ENCODE results near the gene SUSD5.

DNA sequence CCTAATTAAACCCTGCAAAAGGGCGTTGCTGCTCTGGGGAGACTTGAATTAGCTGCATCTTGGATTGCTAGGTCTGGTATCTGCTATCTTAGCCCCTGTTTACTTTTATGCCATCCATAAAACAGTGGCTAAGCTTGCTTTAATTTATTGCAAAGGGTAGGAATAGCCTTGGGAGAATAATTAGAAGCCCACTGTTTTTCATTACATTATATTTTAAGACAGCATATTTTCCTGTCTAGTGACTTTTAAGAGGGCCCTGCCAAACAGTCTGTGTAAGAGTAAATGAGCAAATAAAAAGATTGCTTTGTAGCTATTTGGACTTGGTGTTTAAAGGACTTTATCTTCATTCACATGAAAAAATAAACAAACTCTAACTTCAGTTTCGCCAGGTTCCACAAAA, 17.4 kb upstream of the SUSD5 start:
- TF ChIP-seq, protein P1, sequence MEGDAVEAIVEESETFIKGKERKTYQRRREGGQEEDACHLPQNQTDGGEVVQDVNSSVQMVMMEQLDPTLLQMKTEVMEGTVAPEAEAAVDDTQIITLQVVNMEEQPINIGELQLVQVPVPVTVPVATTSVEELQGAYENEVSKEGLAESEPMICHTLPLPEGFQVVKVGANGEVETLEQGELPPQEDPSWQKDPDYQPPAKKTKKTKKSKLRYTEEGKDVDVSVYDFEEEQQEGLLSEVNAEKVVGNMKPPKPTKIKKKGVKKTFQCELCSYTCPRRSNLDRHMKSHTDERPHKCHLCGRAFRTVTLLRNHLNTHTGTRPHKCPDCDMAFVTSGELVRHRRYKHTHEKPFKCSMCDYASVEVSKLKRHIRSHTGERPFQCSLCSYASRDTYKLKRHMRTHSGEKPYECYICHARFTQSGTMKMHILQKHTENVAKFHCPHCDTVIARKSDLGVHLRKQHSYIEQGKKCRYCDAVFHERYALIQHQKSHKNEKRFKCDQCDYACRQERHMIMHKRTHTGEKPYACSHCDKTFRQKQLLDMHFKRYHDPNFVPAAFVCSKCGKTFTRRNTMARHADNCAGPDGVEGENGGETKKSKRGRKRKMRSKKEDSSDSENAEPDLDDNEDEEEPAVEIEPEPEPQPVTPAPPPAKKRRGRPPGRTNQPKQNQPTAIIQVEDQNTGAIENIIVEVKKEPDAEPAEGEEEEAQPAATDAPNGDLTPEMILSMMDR (IDR thresholded peaks at IDR 0.05 in 8 of 11, conservative IDR thresholded peaks at IDR 0.05 in 3 of 11), result no peak
- TF ChIP-seq POLR2AphosphoS5 (IDR thresholded peaks at IDR 0.05), result no peak
